Measurements from ENCODE around the gene GPR152.
A peak's percentile ranks its signal among the peaks of the same experiment; 100 is the strongest.

The GPR152 gene

GRCh38 chr11:67452141-67452952 lies at the start of gene GPR152:
Gene GPR152 (minus strand): TSS chr11:67452729. CDS start chr11:67452724, 5 bp downstream.
- DNase-seq (ENCODE audit: low spot score) = no peak

- no peak for DNase-seq (ENCODE audit: low spot score)
Observed at GRCh38 chr11:67501854-67502253, 49.3 kb upstream of the GPR152 start.

- DNase-seq (ENCODE audit: low spot score) = no peak
Observed at GRCh38 chr11:67500831-67501715, 48.5 kb upstream of the GPR152 start.

GRCh38 chr11:67500484-67500821 lies 47.9 kb upstream of the GPR152 start:
- no peak for DNase-seq (ENCODE audit: low spot score)

GRCh38 chr11:67499808-67500483 lies 47.4 kb upstream of the GPR152 start:
- no peak for DNase-seq (ENCODE audit: low spot score)

- no peak for DNase-seq (ENCODE audit: low spot score)
Observed at GRCh38 chr11:67498544-67498972, 46.0 kb upstream of the GPR152 start.

GRCh38 chr11:67497656-67498291 lies 45.2 kb upstream of the GPR152 start:
- no peak for DNase-seq (ENCODE audit: low spot score)

GRCh38 chr11:67496113-67496512 lies 43.6 kb upstream of the GPR152 start:
- no peak for DNase-seq (ENCODE audit: low spot score)

- no peak for DNase-seq (ENCODE audit: low spot score)
Observed at GRCh38 chr11:67495234-67496005, 42.9 kb upstream of the GPR152 start.

GRCh38 chr11:67494371-67495233 lies 42.1 kb upstream of the GPR152 start:
- DNase-seq (ENCODE audit: low spot score) = no peak

GRCh38 chr11:67493548-67494370 lies 41.2 kb upstream of the GPR152 start:
- DNase-seq (ENCODE audit: low spot score) = no peak

- DNase-seq (ENCODE audit: low spot score) = peak; percentile 30
Observed at GRCh38 chr11:67492801-67493547, 40.4 kb upstream of the GPR152 start.

- DNase-seq (ENCODE audit: low spot score) = no peak
Observed at GRCh38 chr11:67492069-67492727, 39.7 kb upstream of the GPR152 start.

- no peak for DNase-seq (ENCODE audit: low spot score)
Observed at GRCh38 chr11:67491276-67492068, 38.9 kb upstream of the GPR152 start.

- DNase-seq (ENCODE audit: low spot score) = no peak
Observed at GRCh38 chr11:67490727-67491065, 38.2 kb upstream of the GPR152 start.

GRCh38 chr11:67489885-67490726 lies 37.6 kb upstream of the GPR152 start:
- no peak for DNase-seq (ENCODE audit: low spot score)

Data from germinal center (tissue), 1 donor.